C4-2B (cell line): ENCODE results near the gene KCNQ4.

Source experiments
- CTCF ChIP-seq: fragments of 450-650 bp; conservative IDR thresholded peaks from 2 replicates; pipeline ENCODE4 v1.5.1; 2017; ENCODE audit warnings: mild to moderate bottlenecking
- ZFX ChIP-seq: fragments of 450-650 bp; IDR thresholded peaks from 2 replicates; pipeline ENCODE4 v1.6.1; 2017

- TF ChIP-seq ZFX: no peak
- no peak for TF ChIP-seq CTCF
These were observed 88.7 kb downstream of the KCNQ4 start for GRCh38 chr1:40872276-40872675.
